Measurements from ENCODE around the gene CEP95. TPM values are rescaled to one million over a fixed set of nuclear protein-coding genes. Genes with fewer than 3 reads are reported as not detected.

CEP95 gene
- total RNA-seq, 3 donors from 2014 or later (not counting 1 experiment from before 2014, with no cell fraction given) = 152 to 187 (median 186) TPM

DNA sequence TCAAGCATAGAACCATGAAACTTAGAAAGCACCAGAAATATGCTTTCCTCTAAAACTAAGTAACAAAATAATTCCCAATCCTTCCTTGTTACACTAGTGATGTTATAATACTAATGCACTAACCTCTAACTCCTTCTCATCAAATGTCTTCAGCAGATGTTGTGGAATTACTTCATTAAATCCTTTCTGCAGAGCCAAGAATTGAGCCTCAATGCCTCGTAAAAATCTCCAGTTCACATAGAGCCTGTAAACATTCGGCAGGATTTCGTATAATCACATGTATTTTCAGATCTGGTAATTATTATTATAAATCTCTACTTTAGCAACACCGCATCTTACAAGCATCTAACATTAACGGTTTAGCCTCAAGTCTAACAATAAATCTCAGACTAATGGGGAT lies 44.7 kb downstream of the CEP95 start:
- Mint-ChIP-seq H3K36me3 (peaks cover 10% of the 10 kb centered on the region), H3K4me3 (no peak overlapping the region), H3K4me1 (peaks cover 4 to 10% of the 10 kb centered on the region in 2 donors), H3K27me3 (ENCODE audit: low read depth in 2 of 2) (no peaks in the 10 kb centered on the region), H3K27ac (peak overlapping the region in 1 of 2 donors; percentile 33), H3K9me3 (no peaks in the 10 kb centered on the region)
- Histone ChIP-seq H3K36me3 (ENCODE audit: control insufficient read depth, insufficient read depth, low read length) (peaks cover 70% of the 10 kb centered on the region), H3K4me1 (ENCODE audit: control insufficient read depth, insufficient read depth, low read length) (no peaks in the 10 kb centered on the region), H3K9me3 (ENCODE audit: control insufficient read depth, insufficient read depth, low read length) (no peaks in the 10 kb centered on the region), H3K27me3 (ENCODE audit: control insufficient read depth, insufficient read depth, low read length) (no peaks in the 10 kb centered on the region), H3K27ac (ENCODE audit: low read length) (no peak overlapping the region), H3K4me3 (ENCODE audit: low read length) (no peak overlapping the region)
- ATAC-seq (no peak), DNase-seq (no peak)
- TF ChIP-seq, protein P1, sequence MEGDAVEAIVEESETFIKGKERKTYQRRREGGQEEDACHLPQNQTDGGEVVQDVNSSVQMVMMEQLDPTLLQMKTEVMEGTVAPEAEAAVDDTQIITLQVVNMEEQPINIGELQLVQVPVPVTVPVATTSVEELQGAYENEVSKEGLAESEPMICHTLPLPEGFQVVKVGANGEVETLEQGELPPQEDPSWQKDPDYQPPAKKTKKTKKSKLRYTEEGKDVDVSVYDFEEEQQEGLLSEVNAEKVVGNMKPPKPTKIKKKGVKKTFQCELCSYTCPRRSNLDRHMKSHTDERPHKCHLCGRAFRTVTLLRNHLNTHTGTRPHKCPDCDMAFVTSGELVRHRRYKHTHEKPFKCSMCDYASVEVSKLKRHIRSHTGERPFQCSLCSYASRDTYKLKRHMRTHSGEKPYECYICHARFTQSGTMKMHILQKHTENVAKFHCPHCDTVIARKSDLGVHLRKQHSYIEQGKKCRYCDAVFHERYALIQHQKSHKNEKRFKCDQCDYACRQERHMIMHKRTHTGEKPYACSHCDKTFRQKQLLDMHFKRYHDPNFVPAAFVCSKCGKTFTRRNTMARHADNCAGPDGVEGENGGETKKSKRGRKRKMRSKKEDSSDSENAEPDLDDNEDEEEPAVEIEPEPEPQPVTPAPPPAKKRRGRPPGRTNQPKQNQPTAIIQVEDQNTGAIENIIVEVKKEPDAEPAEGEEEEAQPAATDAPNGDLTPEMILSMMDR (IDR thresholded peaks at IDR 0.05) = no peak
- intact Hi-C loops (cut with micrococcal nuclease) = no loop called here
- 100% methylated on average over 1 of the region's 5 CpGs for WGBS (ENCODE audit: insufficient coverage)

DNA sequence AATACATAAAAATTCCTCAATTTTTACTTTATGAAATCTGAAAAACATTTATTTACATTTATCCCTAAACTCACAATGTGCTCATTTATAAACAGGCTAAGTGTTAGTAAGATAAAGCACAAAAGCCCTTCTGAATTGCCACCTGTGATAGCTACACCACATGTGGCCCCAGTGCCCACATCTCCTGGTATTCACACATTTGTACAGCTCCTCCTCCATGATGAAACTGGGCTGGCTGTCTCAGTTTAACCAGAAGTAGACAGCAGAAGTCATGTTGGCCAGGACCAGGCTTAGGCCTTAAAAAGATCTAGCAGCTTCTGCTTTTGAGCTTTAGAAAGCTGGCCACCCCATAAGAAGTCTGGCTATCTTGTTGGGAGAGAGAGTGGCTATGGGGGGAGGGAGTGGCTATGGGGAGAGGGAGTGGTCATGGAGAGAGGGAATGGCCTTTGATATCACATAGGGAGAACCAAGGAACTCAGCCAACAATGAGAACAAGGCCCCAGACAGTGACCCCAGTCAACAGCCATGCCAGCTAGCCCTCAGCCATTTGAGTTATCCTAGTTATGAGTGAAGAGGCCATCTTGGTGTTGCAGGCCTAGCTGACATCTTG lies 47.4 kb downstream of the CEP95 start:
- Histone ChIP-seq H3K4me1 (ENCODE audit: control insufficient read depth, insufficient read depth, low read length) (no peaks in the 10 kb centered on the region), H3K9me3 (ENCODE audit: control insufficient read depth, insufficient read depth, low read length) (no peaks in the 10 kb centered on the region), H3K27me3 (ENCODE audit: control insufficient read depth, insufficient read depth, low read length) (no peaks in the 10 kb centered on the region), H3K27ac (ENCODE audit: low read length) (no peak overlapping the region), H3K36me3 (ENCODE audit: control insufficient read depth, insufficient read depth, low read length) (peaks cover 71% of the 10 kb centered on the region), H3K4me3 (ENCODE audit: low read length) (no peak overlapping the region)
- intact Hi-C loops (cut with micrococcal nuclease) = no loop called here
- no peak for DNase-seq
- Mint-ChIP-seq H3K36me3 (peaks cover 16% of the 10 kb centered on the region), H3K9me3 (no peaks in the 10 kb centered on the region), H3K27me3 (ENCODE audit: low read depth in 2 of 2) (no peaks in the 10 kb centered on the region), H3K27ac (peak overlapping the region; percentile 54 to 77), H3K4me3 (no peak overlapping the region), H3K4me1 (peaks cover 4 to 10% of the 10 kb centered on the region in 2 donors)
- TF ChIP-seq, protein P1 (IDR thresholded peaks at IDR 0.05) = no peak
- ATAC-seq = peak in 2 of 3 donors; percentile 29 to 58

DNA sequence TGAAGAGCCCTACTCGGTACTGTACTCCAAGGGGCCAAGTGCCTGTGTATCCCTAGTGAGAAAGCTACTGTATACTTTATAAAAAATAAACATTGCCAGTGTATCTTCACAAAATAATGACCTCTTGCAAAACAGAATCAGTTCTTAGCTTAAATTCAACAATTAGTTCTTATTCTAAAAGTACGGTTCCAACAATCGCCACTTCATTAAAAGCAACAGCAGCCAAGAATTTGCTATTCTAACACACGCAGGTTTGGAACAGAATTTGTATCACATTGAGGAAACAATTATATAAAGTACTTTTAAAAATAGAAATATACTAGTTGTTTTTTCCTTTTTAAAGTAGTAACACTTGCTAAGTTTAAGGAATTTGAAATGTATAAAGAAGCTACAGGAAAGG lies 48.5 kb downstream of the CEP95 start:
- Mint-ChIP-seq H3K4me3 (no peak overlapping the region), H3K36me3 (peaks cover 16% of the 10 kb centered on the region), H3K9me3 (no peaks in the 10 kb centered on the region), H3K27me3 (ENCODE audit: low read depth in 2 of 2) (no peaks in the 10 kb centered on the region), H3K27ac (peak overlapping the region in 1 of 2 donors; percentile 54), H3K4me1 (peaks cover 4 to 10% of the 10 kb centered on the region in 2 donors)
- WGBS (ENCODE audit: insufficient coverage) = 97% methylated on average over 3 of the region's 4 CpGs
- intact Hi-C loops (cut with micrococcal nuclease) = no loop called here
- TF ChIP-seq, protein P1 (IDR thresholded peaks at IDR 0.05) = no peak
- ATAC-seq (no peak), DNase-seq (no peak)
- H3K27me3 ChIP-seq (ENCODE audit: control insufficient read depth, insufficient read depth, low read length) = no peaks in the 10 kb centered on the region
- peaks cover 73% of the 10 kb centered on the region for H3K36me3 ChIP-seq (ENCODE audit: control insufficient read depth, insufficient read depth, low read length)
- H3K4me1 ChIP-seq (ENCODE audit: control insufficient read depth, insufficient read depth, low read length) = no peaks in the 10 kb centered on the region
- H3K9me3 ChIP-seq (ENCODE audit: control insufficient read depth, insufficient read depth, low read length) = no peaks in the 10 kb centered on the region
- H3K27ac ChIP-seq (ENCODE audit: low read length) = no peak overlapping the region
- H3K4me3 ChIP-seq (ENCODE audit: low read length) = no peak overlapping the region

DNA sequence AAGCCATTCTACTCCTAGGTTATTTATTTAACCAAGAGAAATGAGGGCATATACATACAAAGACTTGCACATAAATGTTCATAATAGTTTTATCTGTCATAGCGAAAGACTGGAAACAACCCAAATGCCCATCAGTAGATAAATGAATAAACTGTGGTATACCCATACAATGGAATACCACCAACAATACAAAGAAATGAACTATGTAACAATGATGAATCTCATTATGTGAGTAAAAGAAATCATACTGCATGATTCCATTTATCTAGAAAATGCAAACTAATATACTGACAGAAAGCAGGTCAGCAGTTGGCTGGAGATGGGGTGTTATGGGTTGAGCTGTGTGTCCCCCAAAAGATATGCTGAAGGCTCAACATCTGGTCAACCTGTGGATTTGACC lies 57.3 kb downstream of the CEP95 start:
- H3K4me3 ChIP-seq (ENCODE audit: low read length) = no peak overlapping the region
- no peaks in the 10 kb centered on the region for H3K4me1 ChIP-seq (ENCODE audit: control insufficient read depth, insufficient read depth, low read length)
- H3K27me3 Mint-ChIP-seq (ENCODE audit: low read depth in 2 of 2) = no peaks in the 10 kb centered on the region
- H3K27ac ChIP-seq (ENCODE audit: low read length) = no peak overlapping the region
- intact Hi-C loops (cut with micrococcal nuclease) = no loop called here
- WGBS (ENCODE audit: insufficient coverage) = no CpG with 5 or more reads among the region's 1 CpG
- no peaks in the 10 kb centered on the region for H3K9me3 Mint-ChIP-seq
- H3K4me1 Mint-ChIP-seq = peaks cover 0 to 7% of the 10 kb centered on the region in 2 donors
- no peaks in the 10 kb centered on the region for H3K27me3 ChIP-seq (ENCODE audit: control insufficient read depth, insufficient read depth, low read length)
- ATAC-seq = no peak
- peaks cover 48% of the 10 kb centered on the region for H3K36me3 ChIP-seq (ENCODE audit: control insufficient read depth, insufficient read depth, low read length)
- H3K36me3 Mint-ChIP-seq = no peaks in the 10 kb centered on the region
- no peak for DNase-seq
- peak overlapping the region; percentile 16 to 31 for H3K27ac Mint-ChIP-seq
- no peak overlapping the region for H3K4me3 Mint-ChIP-seq
- H3K9me3 ChIP-seq (ENCODE audit: control insufficient read depth, insufficient read depth, low read length) = no peaks in the 10 kb centered on the region
- TF ChIP-seq, protein P1 (IDR thresholded peaks at IDR 0.05) = no peak

All from natural killer cell (primary cell).